Left ventricle myocardium superior (tissue), 1 donor: Measurements from ENCODE around the gene MYO5B. TPM values are rescaled to one million over a fixed set of nuclear protein-coding genes. Genes with fewer than 3 reads are reported as not detected.
A peak's percentile ranks its signal among the peaks of the same experiment; 100 is the strongest.

Source experiments
- ATAC-seq: fragments of 200-7000 bp; cut with Tn5 transposase; one replicate; pipeline ENCODE4 v1.9.1; 2020; ENCODE audit warnings: mild to moderate bottlenecking, moderate library complexity
- DNase-seq: peaks from one replicate; pipeline ENCODE4 v3.0.0-alpha.2; 2020
- intact Hi-C: fragments of 100-400 bp; cut with micrococcal nuclease; formaldehyde crosslinking; loops from one replicate; pipeline ENCODE4 v1.11.0; 2022
- total RNA-seq: library from RNA; stranded (reverse); fragmentation: NEBNext Ultra II Directional; extraction: Animal tissue kit (Norgen Biotek cat#: 25700); gene quantifications from one replicate; pipeline ENCODE4 v1.2.1, GENCODE V29; 2021
- donor health status: DM: no; HTN: yes; CAD: no; lungs with severe emphysema.

The MYO5B gene
- total RNA-seq, 1 donor from 2014 or later = 1.1 TPM

GRCh38 chr18:49955263-49955662 is 239.7 kb downstream of the MYO5B start:
- intact Hi-C loops = no loop called here

GRCh38 chr18:49953391-49953790 is 241.6 kb downstream of the MYO5B start:
- ATAC-seq (no peak), DNase-seq (no peak)
- intact Hi-C loops = no loop called here

More at GRCh38 chr18:49955263-49955662, 239.7 kb downstream of the MYO5B start:
- DNase-seq (no peak), ATAC-seq (no peak)

GRCh38 chr18:49949951-49950395 is 245.0 kb downstream of the MYO5B start:
- intact Hi-C loops = no loop called here
- DNase-seq (no peak), ATAC-seq (no peak)

- ATAC-seq (no peak), DNase-seq (no peak)
- intact Hi-C loops = no loop called here
Observed at GRCh38 chr18:49948975-49949374, 246.0 kb downstream of the MYO5B start.

- ATAC-seq (peak; percentile 40), DNase-seq (no peak)
- intact Hi-C loops = no loop called here
Observed at GRCh38 chr18:49944663-49945062, 250.3 kb downstream of the MYO5B start.

GRCh38 chr18:49936821-49937220 is 258.1 kb downstream of the MYO5B start:
- intact Hi-C loops = no loop called here
- ATAC-seq (no peak), DNase-seq (no peak)

- DNase-seq = no peak
- no peak for ATAC-seq
- intact Hi-C loops = no loop called here
Observed at GRCh38 chr18:49935215-49935614, 259.7 kb downstream of the MYO5B start.

- DNase-seq (no peak), ATAC-seq (peak; percentile 23)
- intact Hi-C loops = no loop called here
Observed at GRCh38 chr18:49934457-49934856, 260.5 kb downstream of the MYO5B start.

GRCh38 chr18:49933530-49934128 is 261.3 kb downstream of the MYO5B start:
- ATAC-seq (peak; percentile 22), DNase-seq (no peak)
- intact Hi-C loops = no loop called here

- ATAC-seq (no peak), DNase-seq (no peak)
- intact Hi-C loops = no loop called here
Observed at GRCh38 chr18:49931760-49932159, 263.2 kb downstream of the MYO5B start.

- DNase-seq (no peak), ATAC-seq (no peak)
- intact Hi-C loops = no loop called here
Observed at GRCh38 chr18:49931179-49931578, 263.8 kb downstream of the MYO5B start.

GRCh38 chr18:49926106-49926745 is 268.7 kb downstream of the MYO5B start:
- intact Hi-C loops = no loop called here
- ATAC-seq (no peak), DNase-seq (no peak)

GRCh38 chr18:49924293-49924983 is 270.5 kb downstream of the MYO5B start:
- DNase-seq (no peak), ATAC-seq (no peak)
- intact Hi-C loops = no loop called here

GRCh38 chr18:49922228-49922627 is 272.7 kb downstream of the MYO5B start:
- no peak for DNase-seq
- no peak for ATAC-seq
- intact Hi-C loops = no loop called here

- ATAC-seq = no peak
Observed at GRCh38 chr18:49921318-49921985, 273.5 kb downstream of the MYO5B start.

GRCh38 chr18:49920731-49921130 is 274.2 kb downstream of the MYO5B start:
- no peak for DNase-seq
- no peak for ATAC-seq
- intact Hi-C loops = no loop called here

More at GRCh38 chr18:49921318-49921985, 273.5 kb downstream of the MYO5B start:
- intact Hi-C loops = no loop called here
- no peak for DNase-seq

GRCh38 chr18:49917742-49918141 is 277.2 kb downstream of the MYO5B start:
- intact Hi-C loops = no loop called here
- DNase-seq = no peak
- no peak for ATAC-seq

- intact Hi-C loops = no loop called here
- DNase-seq (no peak), ATAC-seq (no peak)
Observed at GRCh38 chr18:49915352-49915751, 279.6 kb downstream of the MYO5B start.

- intact Hi-C loops = no loop called here
- DNase-seq = no peak
- no peak for ATAC-seq
Observed at GRCh38 chr18:49913221-49913620, 281.7 kb downstream of the MYO5B start.

- intact Hi-C loops = no loop called here
Observed at GRCh38 chr18:49911427-49911826, 283.5 kb downstream of the MYO5B start.

More at GRCh38 chr18:49911427-49911826, 283.5 kb downstream of the MYO5B start:
- DNase-seq (no peak), ATAC-seq (no peak)
